Osteoblast (primary cell): Measurements from ENCODE around the gene PTPN7. TPM values are rescaled to one million over a fixed set of nuclear protein-coding genes. Genes with fewer than 3 reads are reported as not detected.
A peak's percentile ranks its signal among the peaks of the same experiment; 100 is the strongest.
"Not testable (repeated sequence)": the region's sequence is repeated elsewhere in the genome, so short reads cannot be mapped to it uniquely, and the experiment has no call there.

Experiments used
- DNase-seq: peaks from one replicate; pipeline ENCODE4 v3.0.0; 2011; ENCODE audit warnings: low spot score, mixed read lengths; ENCODE audit not compliant: insufficient read length; ENCODE audit errors: missing footprints
- H2AFZ ChIP-seq: 2 replicates; pipeline ENCODE4 v1.6.0; 2011; ENCODE audit warnings: mild to moderate bottlenecking, low read length
- H3K27ac ChIP-seq: 2 replicates; pipeline ENCODE4 v1.5.1; 2011; ENCODE audit warnings: mild to moderate bottlenecking, low read depth, low read length, moderate library complexity
- H3K27me3 ChIP-seq: 2 replicates; pipeline ENCODE4 v1.6.0; 2012; ENCODE audit warnings: mild to moderate bottlenecking, control low read depth, inconsistent platforms, low read length, moderate library complexity; ENCODE audit not compliant: insufficient read depth
- H3K36me3 ChIP-seq: 2 replicates; pipeline ENCODE4 v1.5.1; 2011; ENCODE audit warnings: mild to moderate bottlenecking, low read length, control low read depth, moderate library complexity; ENCODE audit not compliant: insufficient read depth
- H3K4me1 ChIP-seq: 2 replicates; pipeline ENCODE4 v1.5.1; 2011; ENCODE audit warnings: mild to moderate bottlenecking, low read length, control low read depth, moderate library complexity; ENCODE audit not compliant: insufficient read depth
- H3K4me2 ChIP-seq: 2 replicates; pipeline ENCODE4 v1.6.0; 2011; ENCODE audit warnings: mild to moderate bottlenecking, low read length; ENCODE audit not compliant: insufficient read depth
- H3K4me3 ChIP-seq: fragments of 200-600 bp; sonication (generic); 3 replicates; pipeline ENCODE4 v1.5.1; 2012; ENCODE audit warnings: mild to moderate bottlenecking, low read length, inconsistent platforms; ENCODE audit not compliant: insufficient read depth
- H3K79me2 ChIP-seq: 2 replicates; pipeline ENCODE4 v1.6.0; 2012; ENCODE audit warnings: mild to moderate bottlenecking, low read length, control low read depth, inconsistent platforms; ENCODE audit not compliant: insufficient read depth
- H3K9me3 ChIP-seq: 2 replicates; pipeline ENCODE4 v1.5.1; 2011; ENCODE audit warnings: low read depth, low read length, control low read depth
- H4K20me1 ChIP-seq: 2 replicates; pipeline ENCODE4 v1.6.0; 2012; ENCODE audit warnings: mild to moderate bottlenecking, low read length, control low read depth; ENCODE audit not compliant: insufficient read depth
- CTCF ChIP-seq: IDR thresholded peaks from 2 replicates; pipeline ENCODE4 v1.5.1; 2011; ENCODE audit warnings: mild to moderate bottlenecking, low read depth, low read length, moderate library complexity; ENCODE audit errors: extremely low read depth
- total RNA-seq: library from RNA; depleted of rRNA; stranded (reverse); fragments of >200 nt; gene quantifications from 2 replicates; pipeline ENCODE4 v1.2.3, GENCODE V29; 2012

Gene PTPN7
- total RNA-seq, 1 donor = not detected

DNA sequence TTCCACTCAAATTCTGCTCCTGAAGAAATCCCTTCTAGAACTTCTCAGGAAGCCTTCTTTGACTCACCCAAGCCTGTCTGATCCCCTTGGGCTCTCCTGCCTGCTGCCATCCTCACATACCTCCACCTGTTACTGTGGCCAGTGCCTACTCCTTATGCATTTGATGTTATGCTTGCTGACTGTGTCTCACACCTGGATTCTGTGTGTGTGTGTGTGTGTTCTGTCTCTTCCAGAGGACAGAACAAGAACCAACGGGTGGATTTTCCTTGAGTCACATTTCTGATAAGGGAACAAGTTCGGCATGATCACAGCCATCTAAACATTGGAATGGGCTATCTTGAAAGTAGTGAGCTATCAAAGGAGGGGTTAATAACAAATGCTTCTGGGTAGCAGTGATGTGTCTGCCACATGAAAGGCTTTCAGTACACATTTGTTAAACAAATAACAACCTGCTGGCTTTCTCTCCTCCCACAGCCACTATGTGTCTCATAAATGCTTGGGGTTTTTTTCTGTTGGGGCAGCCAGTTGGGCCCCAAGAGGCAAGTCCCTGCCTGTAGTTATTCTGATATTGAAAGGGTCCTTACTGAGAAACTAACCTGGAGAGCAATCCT lies 46.6 kb downstream of the PTPN7 start:
- DNase-seq = peak; percentile 3
- Histone ChIP-seq H3K27ac (no peak overlapping the region), H3K9me3 (no peaks in the 10 kb centered on the region), H3K4me3 (no peak overlapping the region), H4K20me1 (no peaks in the 10 kb centered on the region), H2AFZ (no peak overlapping the region), H3K4me1 (peaks cover 7% of the 10 kb centered on the region), H3K27me3 (no peaks in the 10 kb centered on the region), H3K79me2 (no peaks in the 10 kb centered on the region), H3K4me2 (no peak overlapping the region), H3K36me3 (no peaks in the 10 kb centered on the region)
- TF ChIP-seq CTCF = no peak

GRCh38 chr1:202112859-202113689 lies 47.3 kb downstream of the PTPN7 start:
- Histone ChIP-seq H2AFZ (peak overlapping the region; percentile 42), H3K27me3 (no peaks in the 10 kb centered on the region), H3K4me3 (no peak overlapping the region), H3K79me2 (no peaks in the 10 kb centered on the region), H3K27ac (no peak overlapping the region), H3K4me1 (peaks cover 7% of the 10 kb centered on the region), H3K36me3 (no peaks in the 10 kb centered on the region), H4K20me1 (no peaks in the 10 kb centered on the region), H3K9me3 (no peaks in the 10 kb centered on the region), H3K4me2 (no peak overlapping the region)
- no peak for TF ChIP-seq CTCF
- peak; percentile 88 for DNase-seq

GRCh38 chr1:202111589-202111988 lies 48.8 kb downstream of the PTPN7 start:
- not testable (repeated sequence) for H3K9me3 ChIP-seq, H3K27me3 ChIP-seq, H3K4me1 ChIP-seq, H3K36me3 ChIP-seq, H2AFZ ChIP-seq, H3K79me2 ChIP-seq, H3K4me3 ChIP-seq, DNase-seq, H4K20me1 ChIP-seq, H3K4me2 ChIP-seq, H3K27ac ChIP-seq

DNA sequence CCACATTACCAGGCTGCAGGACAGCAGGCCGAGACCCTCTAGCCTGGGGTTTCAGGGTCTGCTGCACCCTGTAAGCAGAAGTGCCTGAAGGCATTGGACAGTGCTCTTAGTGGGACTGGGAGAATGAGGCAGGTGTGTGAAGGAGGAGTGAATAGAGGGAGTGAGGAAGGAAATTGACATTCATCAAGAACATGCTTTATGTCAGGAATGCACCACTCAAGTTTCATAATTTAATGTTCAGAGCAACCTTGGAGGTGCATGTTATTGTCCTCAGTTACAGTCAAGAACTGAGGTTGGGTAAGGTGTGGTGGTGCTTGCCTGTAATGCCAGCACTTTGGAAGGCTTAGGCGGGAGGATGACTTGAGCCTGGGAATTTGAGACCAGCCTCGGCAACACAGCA lies 49.4 kb downstream of the PTPN7 start:
- Histone ChIP-seq H2AFZ (no peak overlapping the region), H3K79me2 (no peaks in the 10 kb centered on the region), H3K4me3 (no peak overlapping the region), H3K4me1 (peaks cover 9% of the 10 kb centered on the region), H3K36me3 (no peaks in the 10 kb centered on the region), H3K27ac (no peak overlapping the region), H3K9me3 (no peaks in the 10 kb centered on the region), H4K20me1 (no peaks in the 10 kb centered on the region), H3K4me2 (no peak overlapping the region), H3K27me3 (no peaks in the 10 kb centered on the region)
- DNase-seq = peak; percentile 17
- no peak for TF ChIP-seq CTCF
